Measurements from ENCODE around the gene SSTR1.

SSTR1 gene

GRCh38 chr14:38203929-38204718 is 3.6 kb upstream of the SSTR1 start:
- DNase-seq, result no peak

GRCh38 chr14:38204719-38205115 is 3.0 kb upstream of the SSTR1 start:
- no peak for DNase-seq

- no peak for DNase-seq
Observed at GRCh38 chr14:38205119-38205813, 2.4 kb upstream of the SSTR1 start.

GRCh38 chr14:38205949-38206665 is 1.6 kb upstream of the SSTR1 start:
- DNase-seq, result no peak

- DNase-seq, result no peak
Observed at GRCh38 chr14:38206689-38207376, 871 bp upstream of the SSTR1 start.

- no peak for DNase-seq
Observed at GRCh38 chr14:38207377-38207735, 348 bp upstream of the SSTR1 start.

- no peak for DNase-seq
Observed at GRCh38 chr14:38208618-38209562, 1.2 kb downstream of the SSTR1 start.

GRCh38 chr14:38209572-38210557 is 2.2 kb downstream of the SSTR1 start:
- DNase-seq, result no peak

GRCh38 chr14:38210587-38211216 is 3.0 kb downstream of the SSTR1 start:
- no peak for DNase-seq

- no peak for DNase-seq
Observed at GRCh38 chr14:38211255-38211735, 3.6 kb downstream of the SSTR1 start.

GRCh38 chr14:38212111-38212510 is 4.4 kb downstream of the SSTR1 start:
- DNase-seq, result no peak

- no peak for DNase-seq
Observed at GRCh38 chr14:38213001-38213400, 5.3 kb downstream of the SSTR1 start.

- no peak for DNase-seq
Observed at GRCh38 chr14:38217553-38217952, 9.8 kb downstream of the SSTR1 start.

- DNase-seq, result no peak
Observed at GRCh38 chr14:38221077-38221476, 13.4 kb downstream of the SSTR1 start.

- no peak for DNase-seq
Observed at GRCh38 chr14:38224338-38224737, 16.6 kb downstream of the SSTR1 start.

- DNase-seq, result no peak
Observed at GRCh38 chr14:38225946-38226345, 18.2 kb downstream of the SSTR1 start.

- DNase-seq, result no peak
Observed at GRCh38 chr14:38226366-38226765, 18.7 kb downstream of the SSTR1 start.

GRCh38 chr14:38233218-38233617 is 25.5 kb downstream of the SSTR1 start:
- no peak for DNase-seq

GRCh38 chr14:38238332-38238731 is 30.6 kb downstream of the SSTR1 start:
- no peak for DNase-seq

GRCh38 chr14:38238878-38239277 is 31.2 kb downstream of the SSTR1 start:
- DNase-seq, result no peak
